Body of pancreas (tissue), 4 donors: ENCODE results near the gene GRIN2C.
A peak's percentile ranks its signal among the peaks of the same experiment; 100 is the strongest.

ENCODE experiments used
- CTCF ChIP-seq, 7 experiments: fragments of 450-650 bp in 4 of 7; fragments of 200-600 bp in 3 of 7; sonication (generic) in 3 of 7; IDR thresholded peaks; one replicate each; pipeline ENCODE4 v1.5.1; 2016 to 2019; ENCODE audit warnings: antibody characterized with exemption in 7 of 7
- POLR2A ChIP-seq, 3 donors: fragments of 450-650 bp; IDR thresholded peaks; one replicate each; pipeline ENCODE4 v1.6.1; 2016; ENCODE audit warnings: antibody characterized with exemption in 3 of 3, mild to moderate bottlenecking in 2 of 3

- peak; percentile 90 to 94 (median 92) for TF ChIP-seq CTCF (IDR thresholded peaks at IDR 0.05)
- TF ChIP-seq POLR2A (IDR thresholded peaks at IDR 0.05), result no peak
Measured at GRCh38 chr17:74864866-74865395, 5.2 kb upstream of the GRIN2C start.
